Measurements from ENCODE around the gene SORCS1.
A peak's percentile ranks its signal among the peaks of the same experiment; 100 is the strongest.

The SORCS1 gene

DNA sequence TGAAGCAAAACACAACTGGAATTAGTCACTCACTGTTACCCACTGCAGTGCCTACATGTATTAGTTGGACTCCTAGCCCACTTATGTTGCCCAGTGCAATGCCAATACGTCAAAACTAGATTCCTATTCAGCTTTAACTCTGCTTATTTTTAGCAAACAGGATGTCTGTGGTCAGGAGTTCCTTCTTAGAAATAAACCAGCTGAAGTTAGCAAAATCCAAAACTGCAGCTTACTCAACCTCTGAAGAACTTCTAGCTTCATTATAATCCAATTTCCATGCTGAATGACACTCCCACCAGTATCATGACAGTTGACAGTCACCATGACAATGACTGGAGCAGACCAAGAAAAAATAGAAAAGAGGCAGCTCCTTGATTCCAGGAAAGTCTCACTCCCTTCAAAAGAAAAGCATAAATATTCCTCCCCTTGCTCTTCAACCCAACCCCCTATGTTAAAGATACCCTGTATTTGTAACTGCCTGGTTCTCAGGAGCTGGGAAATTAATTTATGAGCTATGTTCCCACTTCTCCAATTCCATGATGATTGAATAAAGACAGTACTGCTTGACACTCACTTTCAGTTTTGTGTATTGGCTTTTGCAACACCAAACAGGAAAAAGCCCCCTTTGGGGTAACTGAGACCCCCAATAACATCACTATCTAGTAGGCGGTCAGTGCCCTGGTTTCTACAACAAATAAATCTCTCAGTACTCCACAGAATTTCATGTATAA is 327.4 kb downstream of the SORCS1 start:
- peak; percentile 62 for DNase-seq (ENCODE audit: low read depth)
- TF ChIP-seq, protein P1, sequence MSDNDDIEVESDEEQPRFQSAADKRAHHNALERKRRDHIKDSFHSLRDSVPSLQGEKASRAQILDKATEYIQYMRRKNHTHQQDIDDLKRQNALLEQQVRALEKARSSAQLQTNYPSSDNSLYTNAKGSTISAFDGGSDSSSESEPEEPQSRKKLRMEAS (IDR thresholded peaks at IDR 0.05; ENCODE audit: low read depth, low read length) = no peak
- TF ChIP-seq MYC (IDR thresholded peaks at IDR 0.05; ENCODE audit: low read depth, low read length) (no peak), POLR2A (IDR thresholded peaks at IDR 0.05; ENCODE audit: extremely low read depth, insufficient read length) (no peak)
- TF ChIP-seq, protein P2, sequence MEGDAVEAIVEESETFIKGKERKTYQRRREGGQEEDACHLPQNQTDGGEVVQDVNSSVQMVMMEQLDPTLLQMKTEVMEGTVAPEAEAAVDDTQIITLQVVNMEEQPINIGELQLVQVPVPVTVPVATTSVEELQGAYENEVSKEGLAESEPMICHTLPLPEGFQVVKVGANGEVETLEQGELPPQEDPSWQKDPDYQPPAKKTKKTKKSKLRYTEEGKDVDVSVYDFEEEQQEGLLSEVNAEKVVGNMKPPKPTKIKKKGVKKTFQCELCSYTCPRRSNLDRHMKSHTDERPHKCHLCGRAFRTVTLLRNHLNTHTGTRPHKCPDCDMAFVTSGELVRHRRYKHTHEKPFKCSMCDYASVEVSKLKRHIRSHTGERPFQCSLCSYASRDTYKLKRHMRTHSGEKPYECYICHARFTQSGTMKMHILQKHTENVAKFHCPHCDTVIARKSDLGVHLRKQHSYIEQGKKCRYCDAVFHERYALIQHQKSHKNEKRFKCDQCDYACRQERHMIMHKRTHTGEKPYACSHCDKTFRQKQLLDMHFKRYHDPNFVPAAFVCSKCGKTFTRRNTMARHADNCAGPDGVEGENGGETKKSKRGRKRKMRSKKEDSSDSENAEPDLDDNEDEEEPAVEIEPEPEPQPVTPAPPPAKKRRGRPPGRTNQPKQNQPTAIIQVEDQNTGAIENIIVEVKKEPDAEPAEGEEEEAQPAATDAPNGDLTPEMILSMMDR (IDR thresholded peaks at IDR 0.05; ENCODE audit: low read depth, low read length) = no peak
- H3K4me3 ChIP-seq (ENCODE audit: low read depth, low read length) = no peak overlapping the region

DNA sequence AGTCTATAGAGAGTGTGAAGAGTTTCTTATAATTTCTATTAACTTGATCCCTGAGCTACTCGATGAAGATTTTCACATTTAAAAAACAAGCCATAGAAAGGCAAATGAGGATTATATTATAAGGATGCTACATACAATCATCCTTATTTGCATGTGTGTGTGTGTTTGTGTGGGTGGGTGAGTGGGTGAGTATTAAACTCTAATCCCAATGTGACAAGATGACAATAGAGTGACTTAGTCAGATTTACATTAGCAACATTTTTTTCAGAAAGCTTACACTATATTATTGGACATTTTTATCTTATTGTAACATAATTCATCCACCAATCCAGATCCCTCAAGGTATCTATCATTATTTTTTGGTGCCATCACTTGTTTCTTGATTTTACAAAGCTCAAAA is 331.7 kb downstream of the SORCS1 start:
- H3K4me3 ChIP-seq (ENCODE audit: low read depth, low read length) = no peak overlapping the region
- DNase-seq (ENCODE audit: low read depth) = no peak
- no peak for TF ChIP-seq MYC (IDR thresholded peaks at IDR 0.05; ENCODE audit: low read depth, low read length)
- TF ChIP-seq, protein P1 (IDR thresholded peaks at IDR 0.05; ENCODE audit: low read depth, low read length) = no peak
- TF ChIP-seq, protein P2 (IDR thresholded peaks at IDR 0.05; ENCODE audit: low read depth, low read length) = no peak
- TF ChIP-seq POLR2A (IDR thresholded peaks at IDR 0.05; ENCODE audit: extremely low read depth, insufficient read length) = no peak

DNA sequence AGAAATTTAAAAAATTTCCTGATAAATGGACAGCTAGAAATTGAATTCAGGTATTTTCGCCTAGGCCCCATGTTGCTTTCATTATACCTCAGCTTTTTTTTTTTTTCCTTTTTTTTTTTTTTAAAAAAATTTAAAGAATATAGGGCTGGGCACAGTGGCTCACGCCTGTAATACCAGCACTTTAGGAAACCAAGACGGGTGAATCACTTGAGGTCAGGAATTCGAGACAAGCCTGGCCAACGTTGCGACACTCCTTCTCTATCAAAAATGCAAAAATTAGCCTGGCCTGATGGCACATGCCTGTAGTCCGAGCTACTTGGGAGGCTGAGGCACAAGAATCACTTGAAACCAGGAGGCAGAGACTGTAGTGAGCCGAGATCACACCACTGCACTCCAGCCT is 334.0 kb downstream of the SORCS1 start:
- H3K4me3 ChIP-seq (ENCODE audit: low read depth, low read length) = no peak overlapping the region
- DNase-seq (ENCODE audit: low read depth) = peak; percentile 12
- TF ChIP-seq, protein P2 (IDR thresholded peaks at IDR 0.05; ENCODE audit: low read depth, low read length) = no peak
- TF ChIP-seq POLR2A (IDR thresholded peaks at IDR 0.05; ENCODE audit: extremely low read depth, insufficient read length) (no peak), MYC (IDR thresholded peaks at IDR 0.05; ENCODE audit: low read depth, low read length) (no peak)
- TF ChIP-seq, protein P1 (IDR thresholded peaks at IDR 0.05; ENCODE audit: low read depth, low read length) = no peak

DNA sequence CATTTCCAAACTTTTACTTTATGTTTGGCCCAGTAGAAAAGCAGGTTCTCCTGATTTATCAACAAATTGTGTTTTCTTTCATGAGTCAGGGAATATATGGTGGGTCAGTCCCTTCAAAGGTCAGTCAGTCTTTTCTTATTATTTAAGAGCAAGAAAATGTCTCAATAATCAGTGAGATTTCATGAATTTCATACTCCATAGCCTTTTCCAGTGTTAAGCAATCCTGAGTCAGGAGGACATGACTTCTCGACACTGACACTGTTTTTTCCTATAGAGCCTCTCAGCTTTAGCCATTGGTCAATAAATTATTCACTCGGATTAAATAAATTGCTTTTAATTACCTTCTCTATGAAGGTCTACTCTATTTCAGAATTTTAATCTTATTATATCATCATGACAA is 334.5 kb downstream of the SORCS1 start:
- TF ChIP-seq, protein P1 (IDR thresholded peaks at IDR 0.05; ENCODE audit: low read depth, low read length) = no peak
- TF ChIP-seq, protein P2 (IDR thresholded peaks at IDR 0.05; ENCODE audit: low read depth, low read length) = no peak
- TF ChIP-seq MYC (IDR thresholded peaks at IDR 0.05; ENCODE audit: low read depth, low read length) (no peak), POLR2A (IDR thresholded peaks at IDR 0.05; ENCODE audit: extremely low read depth, insufficient read length) (no peak)
- DNase-seq (ENCODE audit: low read depth) = no peak
- H3K4me3 ChIP-seq (ENCODE audit: low read depth, low read length) = no peak overlapping the region

DNA sequence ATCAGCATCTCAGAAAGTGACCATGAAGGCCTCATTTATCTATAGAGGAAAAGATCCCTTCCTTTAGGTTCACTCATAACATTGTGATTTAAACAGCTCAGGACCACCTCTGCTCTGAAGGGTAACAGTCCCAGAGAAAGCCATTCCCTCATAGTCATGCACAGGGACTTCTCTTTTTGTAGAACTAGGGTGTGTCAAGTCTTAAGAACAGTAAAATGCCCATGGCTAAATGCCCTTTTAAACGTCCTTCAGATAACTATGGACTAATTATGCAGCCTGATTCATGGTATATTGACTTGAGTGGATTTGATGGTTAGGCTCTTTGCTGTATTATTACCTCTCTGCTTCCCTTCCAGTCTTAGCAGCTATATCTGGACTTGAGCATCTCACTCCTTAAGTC is 337.8 kb downstream of the SORCS1 start:
- DNase-seq (ENCODE audit: low read depth) = no peak
- no peak overlapping the region for H3K4me3 ChIP-seq (ENCODE audit: low read depth, low read length)
- TF ChIP-seq, protein P1 (IDR thresholded peaks at IDR 0.05; ENCODE audit: low read depth, low read length) = no peak

DNA sequence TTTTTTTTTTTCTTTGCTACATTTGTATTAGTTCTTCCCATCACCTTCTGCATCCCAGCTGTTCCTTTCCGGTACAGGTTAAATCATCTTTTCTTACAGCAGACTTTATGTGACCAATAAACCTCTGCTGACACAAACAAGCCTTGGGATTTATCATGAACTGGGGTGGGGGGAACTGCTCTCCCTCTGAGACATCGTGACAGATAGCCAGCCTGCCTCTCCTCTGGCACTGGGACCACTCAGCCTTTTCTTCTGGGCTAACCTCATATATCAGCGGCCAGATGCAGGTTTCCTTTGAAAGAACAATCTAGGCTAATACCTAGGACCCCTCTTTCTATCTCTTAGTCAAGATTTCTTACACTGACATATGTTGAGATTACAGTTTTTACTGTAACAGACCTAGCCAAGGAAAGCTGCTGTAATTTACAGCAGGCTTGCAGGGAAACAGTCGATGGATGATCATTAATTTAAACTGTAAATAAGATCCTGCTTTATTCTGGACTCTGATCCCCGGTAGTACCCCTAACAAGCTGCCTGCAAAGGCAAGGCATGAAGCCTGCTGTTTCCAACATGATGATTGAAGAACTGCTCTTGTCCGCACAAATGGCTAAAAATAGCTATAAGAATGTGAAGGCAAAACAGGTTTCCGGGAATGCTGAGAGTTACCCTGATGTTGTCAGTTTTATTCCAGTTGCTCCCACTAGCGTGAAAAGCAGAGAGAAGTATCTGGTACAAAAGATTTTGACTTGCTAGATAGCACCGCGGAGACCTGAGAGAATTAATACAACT is 338.7 kb downstream of the SORCS1 start:
- no peak overlapping the region for H3K4me3 ChIP-seq (ENCODE audit: low read depth, low read length)
- TF ChIP-seq, protein P1 (IDR thresholded peaks at IDR 0.05; ENCODE audit: low read depth, low read length) = no peak
- TF ChIP-seq MYC (IDR thresholded peaks at IDR 0.05; ENCODE audit: low read depth, low read length) (no peak), POLR2A (IDR thresholded peaks at IDR 0.05; ENCODE audit: extremely low read depth, insufficient read length) (no peak)
- TF ChIP-seq, protein P2 (IDR thresholded peaks at IDR 0.05; ENCODE audit: low read depth, low read length) = no peak
- no peak for DNase-seq (ENCODE audit: low read depth)

All from NB4 (cell line).